GM12878 (cell line): Measurements from ENCODE around the gene EP400. TPM values are rescaled to one million over a fixed set of nuclear protein-coding genes. Genes with fewer than 3 reads are reported as not detected.

Experiments
- ATAC-seq: fragments of 200-7000 bp; cut with Tn5 transposase; 3 replicates; pipeline ENCODE4 v1.9.1; 2020; ENCODE audit warnings: mild to moderate bottlenecking, moderate library complexity
- Bru-seq: library from RNA; stranded (reverse); fragments of 400-500 nt; gene quantifications from one replicate; lab custom pipeline; 2021; lab: Mats Ljungman, UMichigan
- BruChase-seq, 2 experiments: library from RNA; stranded (reverse); fragments of 400-500 nt; gene quantifications; one replicate each; lab custom pipeline; 2021; lab: Mats Ljungman, UMichigan
- BruUV-seq: library from RNA; stranded (reverse); fragments of 400-500 nt; replicated peaks from 2 replicates; lab custom pipeline; 2021; lab: Mats Ljungman, UMichigan
- CTCF ChIA-PET: fragments of 300-600 bp; sonication (Branson Sonifier 250); formaldehyde crosslinking; extraction: SDS; loops from one replicate; lab custom pipeline; 2021; ENCODE audit warnings: inconsistent platforms; lab: Yijun Ruan, JAX
- POLR2A ChIA-PET: fragments of 350-600 bp; formaldehyde crosslinking; extraction: SDS; loops from one replicate; lab custom pipeline; 2021; ENCODE audit warnings: inconsistent platforms; lab: Charles Lee
- RAD21 ChIA-PET: fragments of 300-600 bp; sonication (Branson Sonifier 250); formaldehyde crosslinking; loops from one replicate; lab custom pipeline; 2023; ENCODE audit warnings: antibody characterized with exemption; ENCODE audit not compliant: unreplicated experiment; lab: Charles Lee
- SMC1A ChIA-PET: fragments of 300-600 bp; sonication (Branson Sonifier 250); formaldehyde crosslinking; loops from one replicate; lab custom pipeline; 2023; ENCODE audit not compliant: unreplicated experiment, uncharacterized antibody; lab: Charles Lee
- DNase-seq: peaks from one replicate; pipeline ENCODE4 v3.0.0-alpha.2; 2011; ENCODE audit warnings: low read depth, low spot score
- FAIRE-seq: peaks from 3 replicates; lab custom pipeline; 2011; peaks lifted over from hg19 to GRCh38; lab: Jason Lieb, UNC
- H2AFZ ChIP-seq: 2 replicates; pipeline ENCODE4 v1.6.0; 2011; ENCODE audit warnings: low read depth, low read length, control low read depth; ENCODE audit not compliant: control insufficient read depth
- H3K27ac ChIP-seq: 2 replicates; pipeline ENCODE4 v1.5.1; 2011; ENCODE audit warnings: control low read depth; ENCODE audit not compliant: control insufficient read depth, insufficient read depth
- H3K27me3 ChIP-seq, 2 experiments: replicated peaks in 1 of 2; 2 replicates each; pipeline versions ENCODE4 v1.6.0 to v1.6.1; 2011; ENCODE audit warnings: low read length in 1 of 2; ENCODE audit not compliant: control insufficient read depth in 2 of 2, insufficient read depth in 2 of 2
- H3K36me3 ChIP-seq, 2 experiments: 2 replicates each; pipeline ENCODE4 v1.5.1; 2011; ENCODE audit warnings: low read length in 1 of 2; ENCODE audit not compliant: control insufficient read depth in 2 of 2, insufficient read depth in 2 of 2
- H3K4me1 ChIP-seq: 2 replicates; pipeline ENCODE4 v1.6.1; 2011; ENCODE audit warnings: mild to moderate bottlenecking, low read length, moderate library complexity, mixed read lengths; ENCODE audit not compliant: control insufficient read depth, insufficient read depth
- H3K4me2 ChIP-seq: 2 replicates; pipeline ENCODE4 v1.6.0; 2011; ENCODE audit warnings: control low read depth; ENCODE audit not compliant: control insufficient read depth, insufficient read depth
- H3K4me3 ChIP-seq: fragments of 200-600 bp; sonication (generic); 2 replicates; pipeline ENCODE4 v1.5.1; 2016
- H3K79me2 ChIP-seq: 2 replicates; pipeline ENCODE4 v1.6.0; 2011; ENCODE audit warnings: low read length; ENCODE audit not compliant: control insufficient read depth, insufficient read depth
- H3K9ac ChIP-seq: 2 replicates; pipeline ENCODE4 v1.8.0; 2011; ENCODE audit warnings: low read length, control low read depth, mixed read lengths; ENCODE audit not compliant: control insufficient read depth, insufficient read depth
- H3K9me3 ChIP-seq: replicated peaks from 3 replicates; pipeline ENCODE4 v1.5.1; 2011; ENCODE audit warnings: mild to moderate bottlenecking, low read length; ENCODE audit not compliant: control insufficient read depth, insufficient read depth
- H4K20me1 ChIP-seq: 2 replicates; pipeline ENCODE4 v1.6.0; 2011; ENCODE audit not compliant: control insufficient read depth, insufficient read depth
- BACH1 ChIP-seq: fragments of 450-650 bp; IDR thresholded peaks from 2 replicates; pipeline ENCODE4 v1.6.1; 2017; ENCODE audit warnings: mild to moderate bottlenecking, borderline replicate concordance
- CBFB ChIP-seq: IDR thresholded peaks from 2 replicates; pipeline ENCODE4 v1.6.1; 2016; ENCODE audit warnings: antibody characterized with exemption, low read depth
- CEBPB ChIP-seq, 2 experiments: fragments of 150-350 bp in 1 of 2; IDR thresholded peaks; 2 replicates each; pipeline ENCODE4 v1.6.1; 2012 to 2014; ENCODE audit warnings: low read depth in 2 of 2, low read length in 2 of 2, borderline replicate concordance in 1 of 2, inconsistent platforms in 1 of 2
- EP300 ChIP-seq, 2 experiments: fragments of 150-350 bp in 1 of 2; IDR thresholded peaks; 2 replicates each; pipeline ENCODE4 v1.6.1; 2011 to 2012; ENCODE audit warnings: low read depth in 2 of 2, low read length in 2 of 2, borderline replicate concordance in 1 of 2, improper control_type of control experiment in 1 of 2, inconsistent platforms in 1 of 2; ENCODE audit not compliant: control insufficient read depth in 1 of 2
- EZH2 ChIP-seq: IDR thresholded peaks from 2 replicates; pipeline ENCODE4 v1.6.1; 2012; ENCODE audit warnings: low read depth, mild to moderate bottlenecking, control low read depth, inconsistent platforms, low read length, borderline replicate concordance; ENCODE audit not compliant: control insufficient read depth
- IRF3 ChIP-seq: fragments of 450-650 bp; IDR thresholded peaks from 2 replicates; pipeline ENCODE4 v1.6.1; 2014; ENCODE audit warnings: mild to moderate bottlenecking
- USF1 ChIP-seq: IDR thresholded peaks from 2 replicates; pipeline ENCODE4 v1.6.1; 2011; ENCODE audit warnings: borderline replicate concordance, low read depth, mild to moderate bottlenecking, moderate library complexity, mixed read lengths, low read length; ENCODE audit not compliant: insufficient read depth; ENCODE audit errors: extremely low read length
- ZNF687 ChIP-seq: fragments of 450-650 bp; IDR thresholded peaks from 2 replicates; pipeline ENCODE4 v1.6.1; 2017; ENCODE audit warnings: mild to moderate bottlenecking, moderate library complexity
- ZZZ3 ChIP-seq: IDR thresholded peaks from 2 replicates; pipeline ENCODE4 v1.6.1; 2011; ENCODE audit warnings: low read depth; ENCODE audit not compliant: control insufficient read depth, insufficient read length
- WGBS: methylation state at CpG from one replicate; pipeline ENCODE4 v1.1.6; 2016; ENCODE audit warnings: low lambda C conversion rate; ENCODE audit not compliant: insufficient replicate concordance, insufficient coverage; ENCODE audit errors: missing lambda C conversion rate; 5-methylcytosine and 5-hydroxymethylcytosine counted together
- in situ Hi-C: fragments of 300-500 bp; cut with MboI; formaldehyde crosslinking; loops from 9 replicates; pipeline ENCODE4 v1.14.3; 2018; ENCODE audit warnings: mixed read lengths
- intact Hi-C: fragments of 100-400 bp; cut with micrococcal nuclease; formaldehyde crosslinking; loops from one replicate; pipeline ENCODE4 v1.14.2; 2022; ENCODE audit not compliant: unreplicated experiment
- long read RNA-seq, 2 experiments: library from polyadenylated mRNA; unstranded; transcript quantifications; one replicate each; pipeline ENCODE4 v2.0.0, GENCODE V29; 2019 to 2020
- polyA minus RNA-seq, 3 experiments: library from RNA; depleted of rRNA, polyadenylated mRNA; stranded (reverse); fragments of >200 nt; gene quantifications; 2 replicates each; pipeline ENCODE4 v1.2.3, GENCODE V29; 2011
- polyA plus RNA-seq, 11 experiments: library from polyadenylated mRNA; depleted of rRNA in 4 of 11; unstranded in 6 of 11; stranded (reverse) in 5 of 11; fragments of >200 nt; fragmentation: Nextera tagmentation in 4 of 11; fragmentation: Illumina TruSeq in 1 of 11; extraction: Ambion mirVana in 4 of 11; extraction: Trizol in 1 of 11; gene quantifications; 1 replicate in 1 of 11; 2 replicates in 10 of 11; pipeline versions ENCODE4 v1.2.1 to v1.2.3, GENCODE V29; 2011 to 2016; ENCODE audit warnings: inconsistent platforms in 2 of 11, missing spikeins in 2 of 11, low read depth in 1 of 11
- total RNA-seq, 4 experiments: library from RNA; depleted of rRNA in 3 of 4; stranded (reverse); fragments of >200 nt in 3 of 4; fragmentation: Illumina TruSeq in 1 of 4; extraction: Trizol in 1 of 4; gene quantifications; 2 replicates each; pipeline versions ENCODE4 v1.2.1 to v1.2.3, GENCODE V29; 2013 to 2021

EP400 gene
- 82.2 and 87.0 TPM in 2 replicates for total RNA-seq (2013; cell fraction: nucleolus; rRNA removed)
- total RNA-seq (2014; rRNA removed) (6.2 and 6.9 TPM in 2 replicates), total RNA-seq (2014; rRNA removed; fragmentation: Illumina TruSeq; extraction: Trizol) (4.7 and 5.5 TPM in 2 replicates), total RNA-seq (2021) (39.4 and 44.2 TPM in 2 replicates), polyA plus RNA-seq (2011; rRNA removed) (3.8 and 4.1 TPM in 2 replicates), polyA plus RNA-seq (2014; fragmentation: Illumina TruSeq; extraction: Trizol) (19.2 and 20.7 TPM in 2 replicates), polyA plus RNA-seq (2014; fragmentation: Nextera tagmentation; extraction: Ambion mirVana) (1 to 10 TPM; 4.0 to 6.4 TPM), polyA plus RNA-seq (2014; rRNA removed) (15.9 and 22.1 TPM in 2 replicates), polyA plus RNA-seq (2016; fragmentation: Nextera tagmentation; extraction: Ambion mirVana) (10 to 100 TPM in 1 of 2 experiments, 1 to 10 TPM in 1; 9.8 to 11.7 TPM), polyA minus RNA-seq (2011; rRNA and poly(A)+ RNA removed) (10.6 and 13.4 TPM in 2 replicates), Bru-seq, nascent RNA (percentile 76 among the genes with signal in this experiment), BruChase-seq, experiment 1, labeled RNA remaining after a 6-hour chase (percentile 93 among the genes with signal in this experiment), BruChase-seq, experiment 2, labeled RNA remaining after a 2-hour chase (percentile 87 among the genes with signal in this experiment)
- 13.0 TPM for polyA plus RNA-seq (2011; ENCODE audit: low read depth)
- polyA plus RNA-seq (2011; cell fraction: cytosol; rRNA removed), result 4.1 and 6.5 TPM in 2 replicates
- 23.4 and 36.1 TPM in 2 replicates for polyA plus RNA-seq (2011; cell fraction: nucleus; rRNA removed)
- polyA plus RNA-seq (2012), result 16.3 and 19.1 TPM in 2 replicates
- polyA minus RNA-seq (2011; cell fraction: cytosol; rRNA and poly(A)+ RNA removed), result 9.1 and 9.7 TPM in 2 replicates
- polyA minus RNA-seq (2011; cell fraction: nucleus; rRNA and poly(A)+ RNA removed), result 9.8 and 24.3 TPM in 2 replicates
- long read RNA-seq, experiment 1, partial matches to known transcripts, result 1 of 2 reads
- long read RNA-seq, experiment 1, other reads (novel, unspliced or antisense), result 0 of 2 reads
- long read RNA-seq, experiment 2, partial matches to known transcripts, result 3 of 23 reads
- long read RNA-seq, experiment 2, other reads (novel, unspliced or antisense), result 16 of 23 reads

- peak; percentile 86 for FAIRE-seq
- no peak for TF ChIP-seq ZZZ3
- no peak for TF ChIP-seq USF1
- TF ChIP-seq IRF3, result no peak
- TF ChIP-seq BACH1, result peak; percentile 84
- TF ChIP-seq ZNF687, result peak; percentile 69
- no peak for TF ChIP-seq EZH2
- no peak for TF ChIP-seq CEBPB (IDR thresholded peaks at IDR 0.05; ENCODE audit: borderline replicate concordance in 1 of 2, low read depth in 2 of 2, low read length in 2 of 2)
- TF ChIP-seq CBFB, result no peak
- 0 out of 4 replicates have a peak, but pooled peaks of 1 of the 2 experiments have one; percentile 12 for TF ChIP-seq EP300 (IDR thresholded peaks at IDR 0.05; ENCODE audit: borderline replicate concordance in 1 of 2, control insufficient read depth in 1 of 2, low read depth in 2 of 2, low read length in 2 of 2)
Observed at GRCh38 chr12:131949431-131950181, at the start of gene EP400. Gene EP400 (plus strand): TSS chr12:131949942. CDS start chr12:131960620, 10,678 bp downstream.

More at GRCh38 chr12:131949431-131950181, at the start of gene EP400:
- Histone ChIP-seq H3K4me2 (peak within 1 kb of the TSS; percentile 81), H3K27ac (peak within 1 kb of the TSS; percentile 75), H3K9me3 (no peaks in the 10 kb centered on the region), H4K20me1 (no peaks in the 10 kb centered on the region), H3K9ac (peak within 1 kb of the TSS; percentile 87), H3K4me1 (peaks cover 3% of the 10 kb centered on the region; the same call in 1 of the 2 replicates), H3K27me3 (no peaks in the 10 kb centered on the region), H2AFZ (peak within 1 kb of the TSS; percentile 72), H3K36me3 (no peaks in the 10 kb centered on the region; a peak in 1 of 4 replicates), H3K79me2 (peaks cover 36% of the 10 kb centered on the region), H3K4me3 (peak within 1 kb of the TSS; percentile 91)
- ChIA-PET SMC1A (no interaction called here), POLR2A (interaction anchor here (1.0 kb wide), 1 partner anchor 19 kb away, joined by 3 read pairs; no protein-coding TSS in a partner anchor), RAD21 (no interaction called here), CTCF (interaction anchor here (0.9 to 1.0 kb wide), 2 partner anchors 112 to 114 kb away, joined by 3 to 4 read pairs; no protein-coding TSS in a partner anchor)
- intact Hi-C loops, result loop anchor here (2.0 to 10.0 kb wide), 2 partner anchors 21 to 175 kb away; partner anchors contain the start of gene PUS1
- ATAC-seq (peak; percentile 96), DNase-seq (peak; percentile 53)
- in situ Hi-C loops, result no loop called here
- no TSS peak for BruUV-seq
- WGBS, result 2% methylated on average over 59 of the region's 97 CpGs
